ENCODE measurements around the gene ALX3.

DNA sequence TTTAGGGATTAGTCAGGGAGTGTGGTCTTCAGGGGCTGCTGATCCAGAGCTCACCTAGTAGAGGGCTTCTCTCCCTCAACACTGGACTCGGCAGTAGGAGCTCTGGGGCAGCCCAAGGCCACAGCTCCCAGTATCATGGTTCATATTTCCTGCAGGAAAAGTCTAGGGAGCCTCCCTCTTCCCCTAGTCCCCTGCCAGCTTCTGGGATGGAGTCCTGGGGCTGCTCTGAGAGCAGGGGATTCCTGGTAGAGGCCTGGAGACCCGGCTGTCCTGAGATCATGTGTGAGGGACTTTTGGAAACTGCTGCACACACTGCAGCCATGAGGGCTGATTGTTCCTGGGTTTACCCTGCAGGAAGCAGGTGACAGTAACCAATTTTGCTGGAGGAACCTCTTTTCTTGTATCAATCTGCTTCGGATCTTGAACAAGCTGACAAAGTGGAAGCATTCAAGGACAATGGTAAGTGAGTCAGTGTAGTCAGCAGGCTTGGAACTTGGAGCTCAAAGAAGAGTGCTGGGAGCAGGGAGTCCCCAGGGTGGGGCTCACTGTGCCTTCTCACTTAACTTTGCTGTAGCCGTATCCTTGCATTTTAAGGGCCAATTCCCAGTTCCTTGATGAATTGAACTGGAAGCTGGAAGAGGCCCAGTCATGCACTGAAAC, 19.7 kb downstream of the ALX3 start:
- no peak for TF ChIP-seq POLR2AphosphoS5 (IDR thresholded peaks at IDR 0.05; ENCODE audit: low read depth, low read length)
- no peak for TF ChIP-seq SIN3A (IDR thresholded peaks at IDR 0.05; ENCODE audit: borderline replicate concordance, insufficient read depth, low read length)
- TF ChIP-seq TAF1 (IDR thresholded peaks at IDR 0.05; ENCODE audit: borderline replicate concordance, insufficient read depth, low read length): no peak
- TF ChIP-seq, protein P1, sequence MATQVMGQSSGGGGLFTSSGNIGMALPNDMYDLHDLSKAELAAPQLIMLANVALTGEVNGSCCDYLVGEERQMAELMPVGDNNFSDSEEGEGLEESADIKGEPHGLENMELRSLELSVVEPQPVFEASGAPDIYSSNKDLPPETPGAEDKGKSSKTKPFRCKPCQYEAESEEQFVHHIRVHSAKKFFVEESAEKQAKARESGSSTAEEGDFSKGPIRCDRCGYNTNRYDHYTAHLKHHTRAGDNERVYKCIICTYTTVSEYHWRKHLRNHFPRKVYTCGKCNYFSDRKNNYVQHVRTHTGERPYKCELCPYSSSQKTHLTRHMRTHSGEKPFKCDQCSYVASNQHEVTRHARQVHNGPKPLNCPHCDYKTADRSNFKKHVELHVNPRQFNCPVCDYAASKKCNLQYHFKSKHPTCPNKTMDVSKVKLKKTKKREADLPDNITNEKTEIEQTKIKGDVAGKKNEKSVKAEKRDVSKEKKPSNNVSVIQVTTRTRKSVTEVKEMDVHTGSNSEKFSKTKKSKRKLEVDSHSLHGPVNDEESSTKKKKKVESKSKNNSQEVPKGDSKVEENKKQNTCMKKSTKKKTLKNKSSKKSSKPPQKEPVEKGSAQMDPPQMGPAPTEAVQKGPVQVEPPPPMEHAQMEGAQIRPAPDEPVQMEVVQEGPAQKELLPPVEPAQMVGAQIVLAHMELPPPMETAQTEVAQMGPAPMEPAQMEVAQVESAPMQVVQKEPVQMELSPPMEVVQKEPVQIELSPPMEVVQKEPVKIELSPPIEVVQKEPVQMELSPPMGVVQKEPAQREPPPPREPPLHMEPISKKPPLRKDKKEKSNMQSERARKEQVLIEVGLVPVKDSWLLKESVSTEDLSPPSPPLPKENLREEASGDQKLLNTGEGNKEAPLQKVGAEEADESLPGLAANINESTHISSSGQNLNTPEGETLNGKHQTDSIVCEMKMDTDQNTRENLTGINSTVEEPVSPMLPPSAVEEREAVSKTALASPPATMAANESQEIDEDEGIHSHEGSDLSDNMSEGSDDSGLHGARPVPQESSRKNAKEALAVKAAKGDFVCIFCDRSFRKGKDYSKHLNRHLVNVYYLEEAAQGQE (IDR thresholded peaks at IDR 0.05; ENCODE audit: insufficient read depth in 1 of 2, low read depth in 2 of 2, low read length in 2 of 2): no peak
- TF ChIP-seq FOXP2 (optimal IDR thresholded peaks at IDR 0.05; ENCODE audit: borderline replicate concordance, extremely low read depth, extremely low read length, insufficient read depth): no peak

All from PFSK-1 (cell line).